SK-N-SH (cell line): Measurements from ENCODE around the gene COL4A2.

Experiments used
- EP300 ChIP-seq, 2 experiments: IDR thresholded peaks; 2 replicates each; pipeline versions ENCODE4 v1.4.0 to v1.6.1; 2012; ENCODE audit warnings: borderline replicate concordance in 1 of 2, low read depth in 1 of 2, low read length in 1 of 2
- REST ChIP-seq: IDR thresholded peaks from 2 replicates; pipeline ENCODE4 v1.6.1; 2012; ENCODE audit warnings: mild to moderate bottlenecking, low read depth, low read length, moderate library complexity

DNA sequence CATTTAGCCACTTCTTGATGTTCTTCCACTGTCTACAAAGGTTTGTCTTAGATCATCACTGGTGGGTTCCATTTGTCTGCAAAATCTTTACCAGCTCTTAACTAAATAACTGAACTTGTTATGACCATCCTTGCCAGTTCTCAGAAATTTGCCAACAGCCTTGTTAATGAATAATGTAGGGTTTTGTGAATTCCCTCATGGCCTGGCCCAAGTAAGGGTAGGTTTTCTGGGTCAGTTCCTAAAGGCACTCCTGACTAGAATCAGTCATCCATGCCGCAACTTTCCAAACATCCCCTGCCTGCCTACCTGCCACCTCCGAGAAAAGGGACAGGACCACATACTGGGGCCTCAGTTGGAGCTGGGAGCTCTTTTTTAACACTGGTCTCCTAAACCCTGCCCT is 4.1 kb upstream of the COL4A2 start:
- TF ChIP-seq REST = no peak
- no peak for TF ChIP-seq EP300 (IDR thresholded peaks at IDR 0.05; ENCODE audit: borderline replicate concordance in 1 of 2, low read depth in 1 of 2, low read length in 1 of 2)
